HS-27A (cell line): Measurements from ENCODE around the gene CD38.

Experiments
- DNase-seq: peaks from one replicate; pipeline ENCODE4 v3.0.0-alpha.2; 2012; ENCODE audit warnings: low read depth, missing footprints

The CD38 gene

GRCh38 chr4:15868111-15868510, 90.0 kb downstream of the CD38 start:
- no peak for DNase-seq

GRCh38 chr4:15868826-15869413, 90.8 kb downstream of the CD38 start:
- no peak for DNase-seq

GRCh38 chr4:15870079-15870478, 92.0 kb downstream of the CD38 start:
- DNase-seq: no peak

GRCh38 chr4:15870921-15871664, 93.0 kb downstream of the CD38 start:
- DNase-seq: no peak

- DNase-seq: no peak
These were observed 95.0 kb downstream of the CD38 start for GRCh38 chr4:15873117-15873516.

- DNase-seq: no peak
These were observed 96.5 kb downstream of the CD38 start for GRCh38 chr4:15874671-15875070.

GRCh38 chr4:15875663-15876460, 97.7 kb downstream of the CD38 start:
- no peak for DNase-seq

- no peak for DNase-seq
These were observed 99.9 kb downstream of the CD38 start for GRCh38 chr4:15878011-15878410.

GRCh38 chr4:15881820-15882219, 103.7 kb downstream of the CD38 start:
- DNase-seq: no peak

- DNase-seq: peak; percentile 34
These were observed 104.6 kb downstream of the CD38 start for GRCh38 chr4:15882675-15883086.

GRCh38 chr4:15883610-15884243, 105.6 kb downstream of the CD38 start:
- no peak for DNase-seq

- no peak for DNase-seq
These were observed 106.5 kb downstream of the CD38 start for GRCh38 chr4:15884666-15885065.

GRCh38 chr4:15885422-15885821, 107.3 kb downstream of the CD38 start:
- no peak for DNase-seq

- no peak for DNase-seq
These were observed 110.4 kb downstream of the CD38 start for GRCh38 chr4:15888515-15888914.

GRCh38 chr4:15890246-15890829, 112.2 kb downstream of the CD38 start:
- DNase-seq: no peak

GRCh38 chr4:15891312-15891711, 113.2 kb downstream of the CD38 start:
- DNase-seq: no peak

GRCh38 chr4:15893962-15894361, 115.8 kb downstream of the CD38 start:
- peak; percentile 85 for DNase-seq

GRCh38 chr4:15894393-15894792, 116.3 kb downstream of the CD38 start:
- DNase-seq: no peak

GRCh38 chr4:15894921-15895916, 117.1 kb downstream of the CD38 start:
- DNase-seq: no peak

GRCh38 chr4:15897577-15897976, 119.4 kb downstream of the CD38 start:
- DNase-seq: no peak

- DNase-seq: no peak
These were observed 120.8 kb downstream of the CD38 start for GRCh38 chr4:15898902-15899301.
